Ishikawa (cell line): ENCODE measurements around the gene TLCD3A.

Experiments used
- CEBPB ChIP-seq: IDR thresholded peaks from 2 replicates; pipeline ENCODE4 v1.6.1; 2012
- CREB1 ChIP-seq: IDR thresholded peaks from 2 replicates; pipeline ENCODE4 v1.6.1; 2012; ENCODE audit warnings: low read depth
- EGR1 ChIP-seq: IDR thresholded peaks from 2 replicates; pipeline ENCODE4 v1.6.1; 2012
- EP300 ChIP-seq: IDR thresholded peaks from 2 replicates; pipeline ENCODE4 v1.6.1; 2012; ENCODE audit warnings: borderline replicate concordance
- FOXM1 ChIP-seq: IDR thresholded peaks from 2 replicates; pipeline ENCODE4 v1.6.1; 2012; ENCODE audit warnings: low read depth, borderline replicate concordance
- NFIC ChIP-seq: IDR thresholded peaks from 2 replicates; pipeline ENCODE4 v1.6.1; 2012
- RAD21 ChIP-seq: IDR thresholded peaks from 2 replicates; pipeline ENCODE4 v1.6.1; 2012; ENCODE audit warnings: low read depth
- TAF1 ChIP-seq: IDR thresholded peaks from 2 replicates; pipeline ENCODE4 v1.6.1; 2012; ENCODE audit warnings: low read depth, mild to moderate bottlenecking
- TCF12 ChIP-seq: IDR thresholded peaks from 2 replicates; pipeline ENCODE4 v1.6.1; 2012; ENCODE audit warnings: low read depth
- TEAD4 ChIP-seq: IDR thresholded peaks from 2 replicates; pipeline ENCODE4 v1.6.1; 2012
- ZBTB7A ChIP-seq: IDR thresholded peaks from 2 replicates; pipeline ENCODE4 v1.6.1; 2012; ENCODE audit warnings: low read depth
- TF ChIP-seq, protein P1 (sequence below): IDR thresholded peaks from 2 replicates; pipeline ENCODE4 v1.6.1; 2012
- TF ChIP-seq, protein P2 (sequence below): IDR thresholded peaks from 2 replicates; pipeline ENCODE4 v1.6.1; 2012
- TF ChIP-seq, protein P3 (sequence below): IDR thresholded peaks from 2 replicates; pipeline ENCODE4 v1.6.1; 2012; ENCODE audit warnings: low read depth, mild to moderate bottlenecking

The TLCD3A gene

DNA sequence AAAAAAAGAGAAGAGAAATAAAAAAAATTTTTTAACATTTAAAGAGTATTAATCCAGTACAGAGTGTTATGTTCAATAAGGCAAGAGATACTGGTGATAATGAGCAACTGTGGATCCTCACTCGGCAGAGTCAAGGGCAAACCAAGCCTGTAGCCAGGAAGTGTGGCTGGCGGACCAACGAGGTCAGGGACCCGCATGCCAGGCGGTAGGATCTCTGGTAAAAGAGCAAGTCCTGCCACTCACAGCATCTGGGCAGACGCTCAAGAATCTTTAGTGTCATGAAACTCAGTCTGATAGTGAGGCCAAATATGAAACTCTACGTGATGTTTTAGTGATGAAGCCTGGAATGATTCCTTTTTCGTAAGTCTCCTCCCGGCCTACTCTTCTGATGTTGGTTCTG lies 28.0 kb downstream of the TLCD3A start:
- TF ChIP-seq TAF1 (no peak), EP300 (no peak), CREB1 (no peak), CEBPB (no peak), FOXM1 (no peak)
- TF ChIP-seq, protein P1, sequence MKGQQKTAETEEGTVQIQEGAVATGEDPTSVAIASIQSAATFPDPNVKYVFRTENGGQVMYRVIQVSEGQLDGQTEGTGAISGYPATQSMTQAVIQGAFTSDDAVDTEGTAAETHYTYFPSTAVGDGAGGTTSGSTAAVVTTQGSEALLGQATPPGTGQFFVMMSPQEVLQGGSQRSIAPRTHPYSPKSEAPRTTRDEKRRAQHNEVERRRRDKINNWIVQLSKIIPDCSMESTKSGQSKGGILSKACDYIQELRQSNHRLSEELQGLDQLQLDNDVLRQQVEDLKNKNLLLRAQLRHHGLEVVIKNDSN: no peak
- TF ChIP-seq, protein P2, sequence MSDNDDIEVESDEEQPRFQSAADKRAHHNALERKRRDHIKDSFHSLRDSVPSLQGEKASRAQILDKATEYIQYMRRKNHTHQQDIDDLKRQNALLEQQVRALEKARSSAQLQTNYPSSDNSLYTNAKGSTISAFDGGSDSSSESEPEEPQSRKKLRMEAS: no peak

DNA sequence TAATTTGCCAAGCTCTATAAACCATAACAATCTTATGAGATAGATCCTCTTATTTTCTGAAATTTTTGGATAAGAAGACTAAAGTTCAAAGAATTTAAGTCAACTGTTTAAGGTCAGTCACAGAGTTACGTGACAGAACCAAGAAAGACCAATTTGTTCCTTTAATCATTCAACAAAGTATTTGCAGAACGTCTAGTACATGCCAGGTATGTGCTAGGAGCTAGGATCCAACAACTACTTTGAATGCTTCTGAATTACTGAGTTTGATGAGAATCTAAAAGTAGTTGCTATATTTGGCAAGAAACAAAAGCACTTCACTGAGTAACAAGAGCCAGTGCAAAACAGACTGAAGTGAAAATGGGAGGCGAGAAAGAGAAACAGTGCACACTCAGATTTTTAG lies 34.7 kb downstream of the TLCD3A start:
- TF ChIP-seq RAD21: no peak
- TF ChIP-seq, protein P3, sequence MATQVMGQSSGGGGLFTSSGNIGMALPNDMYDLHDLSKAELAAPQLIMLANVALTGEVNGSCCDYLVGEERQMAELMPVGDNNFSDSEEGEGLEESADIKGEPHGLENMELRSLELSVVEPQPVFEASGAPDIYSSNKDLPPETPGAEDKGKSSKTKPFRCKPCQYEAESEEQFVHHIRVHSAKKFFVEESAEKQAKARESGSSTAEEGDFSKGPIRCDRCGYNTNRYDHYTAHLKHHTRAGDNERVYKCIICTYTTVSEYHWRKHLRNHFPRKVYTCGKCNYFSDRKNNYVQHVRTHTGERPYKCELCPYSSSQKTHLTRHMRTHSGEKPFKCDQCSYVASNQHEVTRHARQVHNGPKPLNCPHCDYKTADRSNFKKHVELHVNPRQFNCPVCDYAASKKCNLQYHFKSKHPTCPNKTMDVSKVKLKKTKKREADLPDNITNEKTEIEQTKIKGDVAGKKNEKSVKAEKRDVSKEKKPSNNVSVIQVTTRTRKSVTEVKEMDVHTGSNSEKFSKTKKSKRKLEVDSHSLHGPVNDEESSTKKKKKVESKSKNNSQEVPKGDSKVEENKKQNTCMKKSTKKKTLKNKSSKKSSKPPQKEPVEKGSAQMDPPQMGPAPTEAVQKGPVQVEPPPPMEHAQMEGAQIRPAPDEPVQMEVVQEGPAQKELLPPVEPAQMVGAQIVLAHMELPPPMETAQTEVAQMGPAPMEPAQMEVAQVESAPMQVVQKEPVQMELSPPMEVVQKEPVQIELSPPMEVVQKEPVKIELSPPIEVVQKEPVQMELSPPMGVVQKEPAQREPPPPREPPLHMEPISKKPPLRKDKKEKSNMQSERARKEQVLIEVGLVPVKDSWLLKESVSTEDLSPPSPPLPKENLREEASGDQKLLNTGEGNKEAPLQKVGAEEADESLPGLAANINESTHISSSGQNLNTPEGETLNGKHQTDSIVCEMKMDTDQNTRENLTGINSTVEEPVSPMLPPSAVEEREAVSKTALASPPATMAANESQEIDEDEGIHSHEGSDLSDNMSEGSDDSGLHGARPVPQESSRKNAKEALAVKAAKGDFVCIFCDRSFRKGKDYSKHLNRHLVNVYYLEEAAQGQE: no peak
- no peak for TF ChIP-seq EGR1

DNA sequence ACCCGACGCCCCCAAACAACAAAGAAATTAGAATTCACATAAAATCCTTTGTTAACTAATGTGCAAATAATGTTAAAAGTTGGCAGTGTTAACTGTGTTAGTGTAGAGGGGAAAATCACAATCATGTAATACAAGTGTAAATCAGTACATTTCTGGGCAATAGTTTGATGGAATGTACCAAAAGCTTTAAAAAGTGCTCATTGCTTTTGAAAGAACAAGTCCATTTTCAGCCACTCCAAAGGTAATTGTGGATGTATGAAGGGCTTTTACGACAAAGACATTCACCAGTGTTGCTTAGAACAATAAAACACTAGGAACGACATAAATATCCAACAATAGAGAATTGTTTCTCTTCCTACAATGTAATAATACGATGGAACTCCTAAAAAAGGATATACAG lies 40.6 kb downstream of the TLCD3A start:
- no peak for TF ChIP-seq ZBTB7A
- TF ChIP-seq, protein P3: no peak
- TF ChIP-seq TCF12: no peak
- TF ChIP-seq CEBPB: no peak
- no peak for TF ChIP-seq TEAD4
- TF ChIP-seq NFIC: no peak
- TF ChIP-seq, protein P1: no peak
- no peak for TF ChIP-seq TAF1
- no peak for TF ChIP-seq FOXM1
- TF ChIP-seq EP300: no peak
- TF ChIP-seq, protein P2: no peak
- TF ChIP-seq EGR1: no peak
- no peak for TF ChIP-seq CREB1

DNA sequence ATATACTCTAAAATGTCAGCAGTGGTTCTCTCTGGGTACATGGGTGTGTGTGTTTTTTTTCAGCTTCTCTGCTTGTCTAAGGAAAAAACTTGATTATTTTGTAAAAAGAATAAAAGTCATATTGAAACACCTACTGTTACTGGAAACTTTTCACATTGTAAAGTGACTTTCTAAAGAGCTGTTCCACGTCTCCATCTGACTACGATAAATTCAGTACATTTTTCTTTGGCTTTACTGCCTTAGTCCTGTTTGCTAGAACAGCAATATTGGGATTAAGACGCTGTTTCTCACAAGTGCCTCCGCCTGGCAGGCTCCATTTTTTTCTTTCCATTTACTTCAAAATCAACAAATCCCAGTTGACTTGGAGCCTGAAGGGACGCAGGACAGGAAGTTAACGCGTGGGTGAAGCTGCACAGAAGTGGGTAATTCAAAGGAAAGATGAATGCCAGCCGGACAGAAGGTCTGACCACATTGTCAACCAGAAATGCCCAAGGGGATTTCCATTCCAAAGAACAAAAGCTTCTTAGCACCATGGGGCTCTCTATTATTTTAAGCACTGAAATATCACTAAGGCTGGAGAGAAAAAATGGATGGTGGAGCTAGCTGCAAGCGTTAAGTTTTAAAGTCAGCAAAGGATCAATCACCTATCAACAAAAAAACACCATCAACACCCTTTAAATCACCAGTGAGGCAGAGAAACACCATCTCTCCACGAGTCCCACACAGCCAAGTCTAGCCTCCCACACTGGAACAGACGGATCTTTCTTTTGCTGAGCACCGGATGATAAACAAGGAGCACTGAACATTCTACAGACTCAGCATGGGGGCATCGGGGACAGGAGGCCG lies 41.3 kb downstream of the TLCD3A start:
- TF ChIP-seq CEBPB (no peak), NFIC (no peak), EGR1 (no peak), EP300 (no peak), ZBTB7A (no peak), RAD21 (no peak)
- TF ChIP-seq, protein P3: no peak
- TF ChIP-seq, protein P1: no peak
- TF ChIP-seq, protein P2: no peak
